ENCODE measurements around the gene PUM1. TPM values are rescaled to one million over a fixed set of nuclear protein-coding genes. Genes with fewer than 3 reads are reported as not detected.

The PUM1 gene
- total and polyA plus RNA-seq, 2 of the 4 experiments (the other 2 are of a cell fraction), result 75.4 to 137 TPM

GRCh38 chr1:30969903-30970302 lies 95.6 kb downstream of the PUM1 start:
- no peak overlapping the region for H3K23ac ChIP-seq (ENCODE audit: low read depth, low read length)
- H3K9me1 ChIP-seq (ENCODE audit: insufficient read depth, low read length), result peaks cover 12% of the 10 kb centered on the region
- H2BK15ac ChIP-seq (ENCODE audit: low read depth, low read length), result no peak overlapping the region
- no peak overlapping the region for H4K91ac ChIP-seq (ENCODE audit: insufficient read depth, low read depth, low read length)
- dilution Hi-C loops (cut with HindIII; ENCODE audit: low sequenced_read_pairs, unreplicated experiment), result no loop called here
- no peak overlapping the region for H3K27ac ChIP-seq (ENCODE audit: insufficient read depth, low read length)
- H3K56ac ChIP-seq (ENCODE audit: extremely low read depth, insufficient read depth, low read length), result no peak overlapping the region
- H4K8ac ChIP-seq (ENCODE audit: low read depth in 2 of 2, low read length in 2 of 2), result no peak overlapping the region
- H2AK5ac ChIP-seq (ENCODE audit: low read depth, low read length), result no peak overlapping the region
- H2BK120ac ChIP-seq (ENCODE audit: low read depth, low read length), result no peak overlapping the region
- H3K9me3 ChIP-seq (ENCODE audit: control insufficient read depth, insufficient read depth, low read length), result no peaks in the 10 kb centered on the region
- POLR2A ChIA-PET (ENCODE audit: unreplicated experiment), result no interaction called here
- H3K4me1 ChIP-seq (ENCODE audit: control insufficient read depth, insufficient read depth, low read length), result peaks cover 17% of the 10 kb centered on the region
- H3K4me3 ChIP-seq (ENCODE audit: insufficient read depth, low read depth, low read length), result no peak overlapping the region
- H2BK5ac ChIP-seq (ENCODE audit: low read depth, low read length, poor library complexity, severe bottlenecking), result no peak overlapping the region
- no peak overlapping the region for H4K5ac ChIP-seq (ENCODE audit: low read depth, low read length)
- H4K20me1 ChIP-seq (ENCODE audit: insufficient read depth, low read length), result peaks cover 28% of the 10 kb centered on the region
- H3K9ac ChIP-seq (ENCODE audit: low read depth, low read length), result no peak overlapping the region
- TF ChIP-seq CEBPB (IDR thresholded peaks at IDR 0.05; ENCODE audit: low read depth, low read length) (no peak), FOS (IDR thresholded peaks at IDR 0.05; ENCODE audit: low read depth, low read length) (no peak), RCOR1 (IDR thresholded peaks at IDR 0.05; ENCODE audit: insufficient replicate concordance, low read length) (no peak), BHLHE40 (IDR thresholded peaks at IDR 0.05; ENCODE audit: low read depth, low read length) (no peak), RAD21 (IDR thresholded peaks at IDR 0.05; ENCODE audit: low read length) (no peak), CHD1 (IDR thresholded peaks at IDR 0.05; ENCODE audit: low read depth, low read length) (no peak), MAFK (IDR thresholded peaks at IDR 0.05; ENCODE audit: low read depth, low read length) (no peak), RFX5 (IDR thresholded peaks at IDR 0.05; ENCODE audit: low read depth, low read length) (no peak), MAZ (IDR thresholded peaks at IDR 0.05; ENCODE audit: borderline replicate concordance, low read depth, low read length) (no peak), SMC3 (IDR thresholded peaks at IDR 0.05; ENCODE audit: low read depth, low read length) (no peak), NFE2L2 (IDR thresholded peaks at IDR 0.05; ENCODE audit: low read depth, low read length) (no peak), POLR2A (IDR thresholded peaks at IDR 0.05; ENCODE audit: low read depth, low read length) (no peak), MXI1 (IDR thresholded peaks at IDR 0.05; ENCODE audit: borderline replicate concordance, low read depth, low read length) (no peak)
- TF ChIP-seq, protein P1, sequence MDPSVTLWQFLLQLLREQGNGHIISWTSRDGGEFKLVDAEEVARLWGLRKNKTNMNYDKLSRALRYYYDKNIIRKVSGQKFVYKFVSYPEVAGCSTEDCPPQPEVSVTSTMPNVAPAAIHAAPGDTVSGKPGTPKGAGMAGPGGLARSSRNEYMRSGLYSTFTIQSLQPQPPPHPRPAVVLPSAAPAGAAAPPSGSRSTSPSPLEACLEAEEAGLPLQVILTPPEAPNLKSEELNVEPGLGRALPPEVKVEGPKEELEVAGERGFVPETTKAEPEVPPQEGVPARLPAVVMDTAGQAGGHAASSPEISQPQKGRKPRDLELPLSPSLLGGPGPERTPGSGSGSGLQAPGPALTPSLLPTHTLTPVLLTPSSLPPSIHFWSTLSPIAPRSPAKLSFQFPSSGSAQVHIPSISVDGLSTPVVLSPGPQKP (IDR thresholded peaks at IDR 0.05; ENCODE audit: borderline replicate concordance, low read depth, low read length), result no peak
- TF ChIP-seq, protein P2, sequence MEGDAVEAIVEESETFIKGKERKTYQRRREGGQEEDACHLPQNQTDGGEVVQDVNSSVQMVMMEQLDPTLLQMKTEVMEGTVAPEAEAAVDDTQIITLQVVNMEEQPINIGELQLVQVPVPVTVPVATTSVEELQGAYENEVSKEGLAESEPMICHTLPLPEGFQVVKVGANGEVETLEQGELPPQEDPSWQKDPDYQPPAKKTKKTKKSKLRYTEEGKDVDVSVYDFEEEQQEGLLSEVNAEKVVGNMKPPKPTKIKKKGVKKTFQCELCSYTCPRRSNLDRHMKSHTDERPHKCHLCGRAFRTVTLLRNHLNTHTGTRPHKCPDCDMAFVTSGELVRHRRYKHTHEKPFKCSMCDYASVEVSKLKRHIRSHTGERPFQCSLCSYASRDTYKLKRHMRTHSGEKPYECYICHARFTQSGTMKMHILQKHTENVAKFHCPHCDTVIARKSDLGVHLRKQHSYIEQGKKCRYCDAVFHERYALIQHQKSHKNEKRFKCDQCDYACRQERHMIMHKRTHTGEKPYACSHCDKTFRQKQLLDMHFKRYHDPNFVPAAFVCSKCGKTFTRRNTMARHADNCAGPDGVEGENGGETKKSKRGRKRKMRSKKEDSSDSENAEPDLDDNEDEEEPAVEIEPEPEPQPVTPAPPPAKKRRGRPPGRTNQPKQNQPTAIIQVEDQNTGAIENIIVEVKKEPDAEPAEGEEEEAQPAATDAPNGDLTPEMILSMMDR (conservative IDR thresholded peaks at IDR 0.05; ENCODE audit: low read depth, low read length), result no peak
- TF ChIP-seq, protein P3, sequence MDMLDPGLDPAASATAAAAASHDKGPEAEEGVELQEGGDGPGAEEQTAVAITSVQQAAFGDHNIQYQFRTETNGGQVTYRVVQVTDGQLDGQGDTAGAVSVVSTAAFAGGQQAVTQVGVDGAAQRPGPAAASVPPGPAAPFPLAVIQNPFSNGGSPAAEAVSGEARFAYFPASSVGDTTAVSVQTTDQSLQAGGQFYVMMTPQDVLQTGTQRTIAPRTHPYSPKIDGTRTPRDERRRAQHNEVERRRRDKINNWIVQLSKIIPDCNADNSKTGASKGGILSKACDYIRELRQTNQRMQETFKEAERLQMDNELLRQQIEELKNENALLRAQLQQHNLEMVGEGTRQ (IDR thresholded peaks at IDR 0.05; ENCODE audit: low read depth, low read length), result no peak
- DNase-seq, result no peak
- CTCF ChIA-PET, result no interaction called here
- peaks cover 29% of the 10 kb centered on the region for H3K36me3 ChIP-seq (ENCODE audit: control insufficient read depth, insufficient read depth, low read length)
- in situ Hi-C loops (cut with MboI; ENCODE audit: low sequenced_read_pairs), result no loop called here
- H2BK20ac ChIP-seq (ENCODE audit: low read depth, low read length), result no peak overlapping the region
- no peak overlapping the region for H2AK9ac ChIP-seq (replicated peaks; ENCODE audit: low read depth, low read length, poor library complexity)
- H3K18ac ChIP-seq (ENCODE audit: low read depth, low read length), result no peak overlapping the region
- no TSS peak for BruUV-seq (replicated peaks)
- no peak overlapping the region for H2AFZ ChIP-seq (replicated peaks; ENCODE audit: low read length, poor library complexity)
- intact Hi-C loops (cut with micrococcal nuclease), result no loop called here
- H3K14ac ChIP-seq (replicated peaks; ENCODE audit: low read depth, low read length), result no peak overlapping the region
- no peak for ATAC-seq (ENCODE audit: low read depth)
- H3K27me3 ChIP-seq (ENCODE audit: control insufficient read depth, insufficient read depth, low read length), result no peaks in the 10 kb centered on the region
- H3K79me1 ChIP-seq (ENCODE audit: low read depth in 1 of 2, low read length in 2 of 2), result peaks cover 28 to 71% of the 10 kb centered on the region in 2 experiments
- no peak overlapping the region for H3K4me2 ChIP-seq (ENCODE audit: low read depth, low read length)
- H3K4ac ChIP-seq (ENCODE audit: low read depth, low read length), result no peak overlapping the region

Data from IMR-90 (cell line).